NCI-H82 (cell line): ENCODE data around the gene MLLT3.

Experiments used
- DNase-seq: peaks from one replicate; lab custom pipeline; 2025; lab: John Stamatoyannopoulos, UW

The MLLT3 gene

GRCh38 chr9:20622330-20623020 is at the start of gene MLLT3:
TSS of gene MLLT3 (minus strand) at chr9:20622499.
- peak; percentile 97 for DNase-seq

DNA sequence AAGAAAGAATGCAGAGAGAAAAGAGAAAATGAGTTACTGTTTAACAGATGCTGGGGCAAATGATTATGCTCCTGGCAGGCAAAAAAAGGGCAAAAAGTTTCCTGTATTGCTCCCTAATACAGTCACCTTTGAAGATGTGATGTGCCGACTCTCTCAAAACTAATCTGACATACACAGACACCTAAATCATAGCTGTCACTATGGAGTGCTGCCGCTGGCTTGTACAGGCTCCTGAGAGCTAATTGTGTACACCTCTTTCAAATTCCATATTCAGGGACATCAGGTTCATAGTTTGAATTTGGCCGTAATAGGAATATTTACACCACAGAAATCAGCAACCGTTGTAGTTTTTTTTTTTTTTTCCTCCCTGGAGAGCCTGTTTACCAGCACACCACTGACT is 49.3 kb upstream of the MLLT3 start:
- DNase-seq: no peak

DNA sequence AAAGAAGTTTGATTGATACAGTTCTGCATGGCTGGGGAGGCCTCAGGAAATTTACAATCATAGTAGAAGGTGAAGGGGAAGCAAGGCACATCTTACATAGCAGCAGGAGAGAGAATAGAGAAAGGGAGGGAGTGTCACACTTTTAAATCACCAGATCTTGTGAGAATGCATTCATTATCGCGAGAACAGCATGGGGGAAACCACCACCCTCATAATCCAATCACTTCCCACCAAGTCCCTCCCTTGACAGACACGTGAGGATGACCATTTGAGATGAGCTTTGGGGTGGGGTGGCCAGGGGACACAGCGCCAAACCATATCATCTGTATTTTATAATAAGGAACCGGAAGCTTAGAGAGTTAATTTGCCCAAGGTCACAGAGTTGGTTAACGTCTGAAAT is 48.1 kb upstream of the MLLT3 start:
- peak; percentile 64 for DNase-seq

DNA sequence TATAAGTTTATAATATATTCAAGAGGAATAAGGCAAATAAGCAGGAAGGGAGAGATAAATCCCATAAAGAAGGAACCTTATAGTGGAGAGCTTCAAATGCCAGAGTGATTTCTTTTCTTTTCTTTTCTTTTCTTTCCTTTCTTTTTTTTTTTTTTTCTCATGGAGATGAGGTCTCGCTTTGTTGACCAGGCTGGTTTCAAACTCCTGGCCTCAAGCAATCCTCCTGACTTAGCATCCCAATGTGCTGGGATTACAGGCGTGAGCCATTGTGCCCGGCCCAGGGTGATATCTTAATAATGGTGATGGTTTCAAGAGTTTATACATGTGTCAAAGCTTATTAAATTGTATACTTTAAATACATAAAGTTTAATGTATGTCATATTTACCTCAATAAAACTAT is 42.2 kb upstream of the MLLT3 start:
- no peak for DNase-seq

GRCh38 chr9:20663133-20663532 is 40.8 kb upstream of the MLLT3 start:
- no peak for DNase-seq

- peak; percentile 91 for DNase-seq
These were observed 39.9 kb upstream of the MLLT3 start for GRCh38 chr9:20662156-20662555.

DNA sequence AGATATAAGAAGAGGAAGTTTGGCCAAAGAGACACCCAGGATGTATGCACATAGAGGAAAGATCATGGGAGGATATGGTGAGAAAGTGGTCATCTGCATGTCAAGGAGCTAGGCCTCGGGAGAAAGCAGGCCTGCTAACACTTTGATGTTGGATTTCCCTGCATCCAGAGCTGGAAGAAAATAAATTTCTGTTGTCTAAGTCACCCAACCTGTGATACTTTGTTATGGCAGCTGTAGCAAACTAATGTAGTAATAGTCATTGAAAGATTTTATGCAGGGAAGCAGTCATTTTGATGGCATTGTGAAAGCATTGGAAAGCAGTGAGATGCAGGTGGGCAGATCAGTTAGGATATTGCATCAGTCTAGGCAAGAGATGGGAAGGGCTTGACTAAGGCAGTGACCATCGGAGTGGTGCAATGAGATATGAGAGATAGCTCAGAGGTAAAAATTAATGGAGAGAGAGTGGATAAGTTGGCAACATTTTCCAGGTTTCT is 37.2 kb upstream of the MLLT3 start:
- no peak for DNase-seq

- peak; percentile 10 for DNase-seq
These were observed 36.6 kb upstream of the MLLT3 start for GRCh38 chr9:20658677-20659473.

DNA sequence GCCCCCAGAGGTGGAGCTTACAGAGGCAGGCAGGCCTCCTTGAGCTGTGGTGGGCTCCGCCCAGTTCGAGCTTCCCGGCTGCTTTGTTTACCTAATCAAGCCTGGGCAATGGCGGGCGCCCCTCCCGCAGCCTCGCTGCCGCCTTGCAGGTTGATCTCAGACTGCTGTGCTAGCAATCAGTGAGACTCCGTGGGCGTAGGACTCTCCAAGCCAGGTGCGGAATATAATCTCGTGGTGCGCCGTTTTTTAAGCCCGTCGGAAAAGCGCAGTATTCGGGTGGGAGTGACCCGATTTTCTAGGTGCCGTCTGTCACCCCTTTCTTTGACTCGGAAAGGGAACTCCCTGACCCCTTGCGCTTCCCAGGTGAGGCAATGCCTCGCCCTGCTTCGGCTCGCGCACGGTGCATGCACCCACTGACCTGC is 36.0 kb upstream of the MLLT3 start:
- peak; percentile 3 for DNase-seq

- no peak for DNase-seq
These were observed 29.6 kb upstream of the MLLT3 start for GRCh38 chr9:20651939-20652338.

GRCh38 chr9:20650750-20651299 is 28.5 kb upstream of the MLLT3 start:
- DNase-seq: no peak

DNA sequence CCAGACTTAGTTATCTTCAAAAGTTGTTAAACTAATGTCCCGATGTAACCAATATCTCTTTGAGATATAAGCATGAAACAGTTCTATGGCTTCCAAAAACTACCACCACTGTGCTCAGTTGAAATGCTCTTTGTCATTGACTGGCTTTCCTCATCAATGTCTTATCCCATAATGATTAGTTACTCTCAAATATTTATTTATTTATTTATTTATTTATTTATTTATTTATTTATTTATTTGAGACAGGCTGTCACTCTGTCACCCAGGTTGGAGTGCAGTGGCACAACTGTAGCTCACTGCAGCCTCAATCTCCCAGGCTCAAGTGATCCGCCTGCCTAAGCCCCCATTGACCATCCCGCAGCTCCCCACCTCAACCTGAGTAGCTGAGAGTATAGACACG is 28.0 kb upstream of the MLLT3 start:
- no peak for DNase-seq

DNA sequence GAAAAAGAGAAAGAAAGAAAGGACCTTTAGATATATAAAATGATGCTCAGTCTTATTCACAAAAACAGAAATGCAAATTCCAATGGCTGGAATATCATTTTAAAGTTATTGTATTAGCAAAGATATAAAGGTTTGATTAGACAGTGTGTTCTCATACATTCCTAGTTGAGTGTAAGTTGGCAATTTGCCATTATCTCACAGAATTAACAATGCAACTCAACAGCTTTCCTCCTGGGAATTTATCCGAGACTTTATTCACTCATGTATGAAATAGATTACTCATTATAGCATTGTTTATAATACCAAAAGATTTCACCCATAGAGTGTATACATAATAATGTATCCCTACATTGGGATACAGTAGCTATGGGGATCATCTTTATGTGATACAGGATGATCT is 27.1 kb upstream of the MLLT3 start:
- peak; percentile 4 for DNase-seq

DNA sequence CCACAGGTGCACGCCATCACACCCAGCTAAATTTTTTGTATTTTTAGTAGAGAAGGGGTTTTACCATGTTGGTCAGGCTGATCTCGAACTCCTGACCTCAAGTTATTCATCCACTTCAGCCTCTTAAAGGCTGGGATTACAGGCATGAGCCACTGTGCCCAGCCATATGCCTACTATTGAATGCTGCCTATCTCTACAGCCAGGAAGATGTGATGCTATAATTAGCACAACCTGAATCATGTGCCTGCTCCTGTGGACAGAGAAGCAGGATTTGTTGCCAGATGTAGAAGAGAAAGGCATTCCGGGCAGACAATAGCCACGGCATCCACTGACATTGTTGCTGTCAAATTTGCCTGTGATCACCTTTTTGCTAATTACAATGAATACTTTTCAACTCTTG is 24.4 kb upstream of the MLLT3 start:
- peak; percentile 43 for DNase-seq

- peak; percentile 73 for DNase-seq
These were observed 21.4 kb upstream of the MLLT3 start for GRCh38 chr9:20643660-20644059.

DNA sequence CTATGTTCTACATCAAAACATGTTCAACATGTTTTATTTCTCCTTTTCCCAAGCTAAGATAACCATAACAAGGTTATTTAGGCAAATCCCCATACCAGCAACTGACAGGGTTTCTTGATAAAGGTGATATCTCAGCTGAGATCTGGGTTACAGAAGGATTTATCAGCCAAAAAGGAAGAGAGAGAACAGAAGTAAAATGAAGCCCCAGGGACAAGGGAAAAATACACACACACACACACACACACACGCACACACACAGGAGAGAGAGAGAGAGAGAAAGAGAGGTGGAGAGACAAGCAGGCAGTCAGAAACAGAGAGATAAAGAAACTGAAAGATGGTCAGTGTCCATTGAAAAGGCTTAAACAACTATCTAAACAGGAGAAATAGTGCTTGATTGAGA is 19.7 kb upstream of the MLLT3 start:
- DNase-seq: no peak

DNA sequence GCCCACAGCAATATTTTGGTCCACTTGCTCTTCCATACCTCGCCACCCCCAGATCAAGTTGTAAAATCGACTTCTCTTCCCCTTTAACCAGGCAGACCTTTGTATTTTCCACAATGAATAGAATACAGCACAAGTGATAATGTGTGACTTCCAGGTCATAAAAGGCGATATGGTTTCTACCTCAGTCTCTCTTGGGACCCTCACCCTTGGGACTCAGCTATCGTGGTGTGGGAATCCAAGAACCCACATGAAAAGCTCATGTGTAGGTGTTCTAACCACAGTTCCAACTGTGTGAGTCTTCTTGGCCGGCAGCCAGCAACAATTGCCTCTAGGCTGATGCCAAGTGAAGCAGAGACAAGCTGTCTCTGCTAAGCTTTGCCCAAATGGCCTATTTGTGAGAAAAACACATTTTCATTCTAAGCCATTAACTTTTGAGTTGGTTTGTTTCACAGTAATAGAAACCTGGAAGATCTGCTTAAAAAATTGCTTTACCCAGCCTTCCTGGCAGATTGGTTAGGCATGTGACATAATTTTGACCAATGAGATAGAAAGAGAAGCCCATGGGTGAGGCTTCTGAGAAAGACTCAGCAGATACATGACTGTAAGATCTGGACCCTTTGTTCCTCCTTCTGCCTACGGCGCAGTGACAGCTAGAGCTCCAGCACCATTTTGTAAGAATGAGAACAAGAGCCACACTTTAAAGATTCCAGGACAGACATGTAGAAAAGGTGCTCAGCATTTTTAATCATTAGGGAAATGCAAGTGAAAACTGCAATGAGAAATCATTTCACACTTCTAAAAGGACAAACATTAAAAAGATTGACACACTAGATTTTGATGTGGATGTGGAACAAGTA is 18.3 kb upstream of the MLLT3 start:
- DNase-seq: peak; percentile 63

DNA sequence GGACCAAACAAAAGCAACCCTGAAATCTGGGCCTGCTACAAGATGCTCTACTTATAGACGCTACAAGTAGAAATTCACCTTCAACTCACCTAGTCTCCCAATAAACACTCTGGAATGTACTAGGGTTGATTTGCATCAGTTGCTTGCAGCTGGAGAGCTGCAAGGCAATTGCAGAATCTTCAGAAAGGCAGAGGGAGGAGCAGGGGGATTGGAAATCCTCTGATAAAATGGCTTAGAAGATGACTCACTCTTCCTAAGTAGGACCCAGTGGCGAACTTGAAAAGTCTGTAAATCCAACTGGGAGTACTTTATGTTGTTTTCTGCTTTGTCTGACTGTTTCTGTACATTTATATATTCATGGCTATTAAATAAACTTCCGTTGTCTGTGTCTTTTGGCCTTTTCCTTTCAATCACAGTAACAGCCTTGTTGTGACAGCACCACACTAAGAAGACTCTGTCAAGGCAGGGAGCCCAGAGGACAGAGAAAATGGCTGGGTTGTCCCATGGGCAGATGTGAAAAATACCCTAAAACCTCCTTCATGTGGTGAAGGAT is 14.7 kb upstream of the MLLT3 start:
- peak; percentile 37 for DNase-seq

DNA sequence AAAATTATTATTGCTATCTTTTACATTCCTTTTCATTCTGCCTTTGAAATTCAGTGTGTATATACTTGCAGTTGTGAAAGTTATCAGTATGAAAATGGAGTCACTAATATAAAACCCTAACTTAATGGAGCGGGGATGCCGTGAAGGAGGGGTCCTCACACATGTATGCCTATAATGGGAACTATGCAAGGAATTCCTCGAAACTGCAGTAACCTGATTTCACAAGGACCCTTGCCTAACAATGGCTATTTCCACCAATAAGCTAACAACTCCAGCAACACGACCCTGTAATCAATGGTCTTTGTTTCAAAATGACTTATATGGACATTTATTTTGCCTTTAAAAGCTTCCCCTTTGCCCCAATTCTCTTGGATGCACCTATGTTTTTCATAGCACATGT is 12.6 kb upstream of the MLLT3 start:
- no peak for DNase-seq

- DNase-seq: no peak
These were observed 10.4 kb upstream of the MLLT3 start for GRCh38 chr9:20632705-20633104.

- DNase-seq: no peak
These were observed 8.1 kb upstream of the MLLT3 start for GRCh38 chr9:20630241-20630943.
